ENCODE data around the gene XYLB. TPM values are rescaled to one million over a fixed set of nuclear protein-coding genes. Genes with fewer than 3 reads are reported as not detected.

XYLB gene
- total RNA-seq, 1 experiment from 2014 or later = 6.6 TPM

- H3K9me3 ChIP-seq (ENCODE audit: control insufficient read depth, insufficient read depth, low read depth, low read length) = no peaks in the 10 kb centered on the region
- no peaks in the 10 kb centered on the region for H3K4me1 ChIP-seq (ENCODE audit: control insufficient read depth, insufficient read depth, low read length)
- no peaks in the 10 kb centered on the region for H3K36me3 ChIP-seq (ENCODE audit: control insufficient read depth, insufficient read depth, low read length)
- ChIA-PET POLR2A (no interaction called here), CTCF (no interaction called here)
- ATAC-seq = no peak
- intact Hi-C loops (cut with micrococcal nuclease; ENCODE audit: unreplicated experiment) (no loop called here), in situ Hi-C loops (cut with HindIII; ENCODE audit: low pct_unique_long_range_greater_than_20kb, low sequenced_read_pairs) (no loop called here)
- no peak for TF ChIP-seq REST (IDR thresholded peaks at IDR 0.05; ENCODE audit: insufficient read depth in 1 of 2, low read depth in 2 of 2, low read length in 1 of 2)
- no peak for TF ChIP-seq TCF7L2 (IDR thresholded peaks at IDR 0.05; ENCODE audit: low read depth, low read length)
- TF ChIP-seq CTCF (IDR thresholded peaks at IDR 0.05) = no peak
- TF ChIP-seq POLR2AphosphoS5 (IDR thresholded peaks at IDR 0.05; ENCODE audit: low read depth, low read length) = no peak
- no peak for TF ChIP-seq SIN3A (IDR thresholded peaks at IDR 0.05; ENCODE audit: borderline replicate concordance, insufficient read depth, low read depth, low read length)
- no peak overlapping the region for H3K4me3 ChIP-seq (ENCODE audit: low read depth in 2 of 2, low read length in 2 of 2)
- DNase-seq (ENCODE audit: low read depth, low spot score) = no peak
- no peak overlapping the region for H3K27ac ChIP-seq (ENCODE audit: low read length)
- BruUV-seq (replicated peaks) = no TSS peak
- H3K27me3 ChIP-seq (ENCODE audit: control insufficient read depth, insufficient read depth, low read length) = no peaks in the 10 kb centered on the region
Measured at GRCh38 chr3:38375072-38375471, 28.5 kb downstream of the XYLB start.

DNA sequence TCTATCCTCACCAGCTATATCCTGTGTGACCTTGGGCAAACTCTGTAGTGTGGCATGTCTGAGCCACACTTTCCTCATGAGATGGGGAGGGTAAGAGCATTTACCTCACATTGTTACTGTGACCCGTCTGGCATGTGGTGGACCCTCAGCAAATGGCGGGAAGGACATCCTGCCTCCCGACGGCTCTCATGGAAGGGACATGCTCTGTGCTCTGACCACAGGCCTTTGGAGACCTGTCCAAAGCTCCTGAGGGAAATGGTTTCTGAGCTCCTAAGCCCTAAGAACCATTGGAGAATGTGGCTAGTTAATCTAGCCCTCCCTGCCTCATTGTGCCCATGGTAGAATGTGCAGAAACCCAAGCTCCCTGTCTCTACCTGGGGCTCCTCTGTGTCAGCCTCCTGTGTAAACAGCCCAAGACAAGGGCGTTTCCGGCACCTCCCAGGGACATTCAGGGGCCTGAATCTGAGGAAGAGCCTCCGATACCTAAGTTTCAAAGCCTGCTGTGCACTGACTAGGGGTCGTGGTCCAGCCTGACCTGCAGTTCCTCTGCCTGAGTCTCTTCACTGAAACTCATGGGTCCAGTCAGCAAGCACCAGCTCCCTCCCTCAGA is 29.0 kb downstream of the XYLB start:
- no peak overlapping the region for H3K27ac ChIP-seq (ENCODE audit: low read length)
- H3K4me3 ChIP-seq (ENCODE audit: low read depth in 2 of 2, low read length in 2 of 2) = no peak overlapping the region
- no peak for DNase-seq (ENCODE audit: low read depth, low spot score)
- H3K27me3 ChIP-seq (ENCODE audit: control insufficient read depth, insufficient read depth, low read length) = no peaks in the 10 kb centered on the region
- no TSS peak for BruUV-seq (replicated peaks)
- intact Hi-C loops (cut with micrococcal nuclease; ENCODE audit: unreplicated experiment) (no loop called here), in situ Hi-C loops (cut with HindIII; ENCODE audit: low pct_unique_long_range_greater_than_20kb, low sequenced_read_pairs) (no loop called here)
- H3K4me1 ChIP-seq (ENCODE audit: control insufficient read depth, insufficient read depth, low read length) = no peaks in the 10 kb centered on the region
- TF ChIP-seq POLR2AphosphoS5 (IDR thresholded peaks at IDR 0.05; ENCODE audit: low read depth, low read length) (no peak), TCF7L2 (IDR thresholded peaks at IDR 0.05; ENCODE audit: low read depth, low read length) (no peak), SIN3A (IDR thresholded peaks at IDR 0.05; ENCODE audit: borderline replicate concordance, insufficient read depth, low read depth, low read length) (no peak), REST (IDR thresholded peaks at IDR 0.05; ENCODE audit: insufficient read depth in 1 of 2, low read depth in 2 of 2, low read length in 1 of 2) (no peak), CTCF (IDR thresholded peaks at IDR 0.05) (no peak)
- ChIA-PET POLR2A (no interaction called here), CTCF (no interaction called here)
- no peaks in the 10 kb centered on the region for H3K36me3 ChIP-seq (ENCODE audit: control insufficient read depth, insufficient read depth, low read length)
- no peaks in the 10 kb centered on the region for H3K9me3 ChIP-seq (ENCODE audit: control insufficient read depth, insufficient read depth, low read depth, low read length)
- no peak for ATAC-seq

All from Panc1 (cell line).